HG02870 (cell line): ENCODE measurements around the gene PLAAT2.

ENCODE experiments used
- ATAC-seq: cut with Tn5 transposase; IDR thresholded peaks from one replicate; pipeline ENCODE4 v1.9.1; 2021; ENCODE audit warnings: mild to moderate bottlenecking, moderate library complexity; ENCODE audit not compliant: unreplicated experiment

The PLAAT2 gene

DNA sequence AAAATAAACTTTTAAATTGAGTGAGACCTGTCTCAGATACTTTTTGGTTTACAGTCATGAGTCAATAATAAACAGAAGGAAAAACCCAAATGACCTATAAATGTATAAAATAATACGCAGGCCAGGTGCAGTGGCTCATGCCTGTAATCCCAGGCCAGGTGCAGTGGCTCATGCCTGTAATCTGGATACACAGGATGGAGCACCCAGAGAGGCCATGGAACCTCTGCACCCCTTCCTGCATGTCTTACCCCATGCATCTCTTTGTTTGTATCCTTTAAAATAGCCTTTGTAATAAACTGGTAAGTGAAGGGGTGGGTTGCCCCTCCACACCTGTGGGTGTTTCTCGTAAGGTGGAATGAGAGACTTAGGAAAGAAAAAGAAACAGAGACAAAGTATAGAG is 35.5 kb downstream of the PLAAT2 start:
- no peak for ATAC-seq

DNA sequence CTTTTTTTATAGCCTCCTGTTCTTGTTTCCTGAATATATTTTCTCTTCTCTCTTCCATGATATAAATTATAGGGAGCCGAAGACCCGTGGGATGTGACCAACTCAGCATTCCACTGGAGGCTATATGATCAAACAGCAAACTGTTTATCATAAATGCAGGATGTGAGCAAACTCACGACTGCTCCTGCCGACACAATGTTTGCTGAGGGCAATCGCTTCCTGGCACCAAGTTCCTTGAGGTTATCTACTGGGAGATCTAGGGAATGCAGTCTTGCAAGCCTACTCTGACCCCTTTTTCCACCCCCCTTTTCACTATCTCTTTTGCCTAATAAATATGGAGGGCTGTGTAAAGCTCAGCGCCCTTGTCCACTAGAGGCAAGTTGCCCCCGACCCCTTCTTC is 40.0 kb downstream of the PLAAT2 start:
- no peak for ATAC-seq

- no peak for ATAC-seq
Observed at GRCh38 chr11:63521896-63522295, 41.3 kb downstream of the PLAAT2 start.

DNA sequence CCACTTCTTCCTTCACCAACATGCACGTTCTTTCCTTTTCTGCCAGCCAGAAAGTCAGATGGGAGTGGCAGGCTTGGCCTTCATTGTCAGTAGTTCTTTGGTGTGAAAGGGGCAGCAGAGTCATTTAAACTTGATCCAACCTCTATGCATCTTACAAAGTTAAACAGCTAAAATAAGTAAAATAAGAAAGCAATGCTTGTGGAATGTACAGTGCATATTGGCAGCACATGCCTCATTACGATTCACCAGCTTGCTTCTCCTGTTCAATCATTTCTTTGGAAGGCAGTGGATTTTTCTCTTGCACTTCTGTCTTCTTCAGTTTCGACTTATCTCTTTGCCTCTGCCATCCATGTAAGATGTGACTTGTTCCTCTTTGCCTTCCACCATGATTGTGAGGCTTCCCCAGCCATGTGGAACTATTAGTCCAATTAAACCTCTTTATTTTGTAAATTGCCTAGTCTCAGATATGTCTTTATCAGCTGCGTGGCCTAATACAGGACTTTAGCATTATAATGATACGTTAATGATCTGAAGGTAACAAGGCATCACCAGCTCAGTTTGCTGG is 42.5 kb downstream of the PLAAT2 start:
- ATAC-seq, result no peak

DNA sequence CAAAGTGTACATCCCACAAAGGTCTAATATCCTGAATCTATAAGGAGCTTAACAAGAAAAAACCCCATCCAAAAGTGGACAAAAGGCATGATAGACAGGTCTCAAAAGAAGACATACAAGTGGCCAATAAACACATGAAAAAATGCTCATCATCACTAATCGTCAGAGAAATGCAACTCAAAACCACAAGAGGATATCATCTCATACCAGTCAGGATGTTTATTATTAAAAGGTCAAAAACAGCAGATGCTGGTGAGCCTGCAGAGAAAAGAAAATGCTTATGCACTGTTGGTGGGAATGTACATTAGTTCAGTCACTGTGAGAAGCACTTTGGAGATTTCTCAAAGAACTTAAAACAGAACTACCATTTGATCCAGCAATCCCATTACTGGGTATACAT is 44.6 kb downstream of the PLAAT2 start:
- no peak for ATAC-seq

- ATAC-seq, result no peak
Observed at GRCh38 chr11:63517156-63517555, 46.0 kb downstream of the PLAAT2 start.

- no peak for ATAC-seq
Observed at GRCh38 chr11:63516109-63516508, 47.1 kb downstream of the PLAAT2 start.

GRCh38 chr11:63512816-63513215 is 50.4 kb downstream of the PLAAT2 start:
- no peak for ATAC-seq

DNA sequence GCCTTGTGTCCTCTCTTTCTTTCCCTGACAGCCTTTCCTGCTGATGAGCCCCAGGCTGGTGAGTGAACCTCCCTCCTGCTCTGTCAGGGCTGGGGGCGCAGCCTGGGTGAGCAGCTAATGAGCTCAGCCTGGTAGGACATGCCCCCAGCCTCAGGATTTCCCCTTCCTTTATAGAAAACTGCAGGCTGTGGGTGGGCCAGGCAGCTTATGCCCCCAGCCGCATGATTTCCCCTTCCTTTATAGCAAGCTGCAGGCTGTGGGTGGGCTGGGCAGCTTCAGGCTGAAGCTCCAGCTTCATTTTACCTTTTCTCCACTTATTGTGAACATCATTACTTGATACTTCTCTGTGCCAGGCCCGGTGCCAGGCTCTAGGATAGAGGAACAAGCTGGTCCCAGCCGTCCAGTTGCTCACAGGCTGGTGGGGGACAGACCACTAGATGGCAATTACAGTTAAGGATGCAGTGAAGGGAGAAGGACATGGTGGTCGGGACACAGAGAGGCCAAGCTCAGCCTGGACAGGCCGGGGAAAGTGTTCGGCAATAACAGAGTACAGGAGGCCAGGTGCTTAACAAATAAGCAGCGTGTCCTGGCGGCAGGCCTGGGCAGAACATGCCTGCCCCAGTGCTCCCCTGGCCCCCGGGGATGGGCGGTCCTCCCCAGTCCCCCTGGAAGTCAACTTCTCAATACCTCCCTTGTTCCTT is 52.0 kb downstream of the PLAAT2 start:
- no peak for ATAC-seq

DNA sequence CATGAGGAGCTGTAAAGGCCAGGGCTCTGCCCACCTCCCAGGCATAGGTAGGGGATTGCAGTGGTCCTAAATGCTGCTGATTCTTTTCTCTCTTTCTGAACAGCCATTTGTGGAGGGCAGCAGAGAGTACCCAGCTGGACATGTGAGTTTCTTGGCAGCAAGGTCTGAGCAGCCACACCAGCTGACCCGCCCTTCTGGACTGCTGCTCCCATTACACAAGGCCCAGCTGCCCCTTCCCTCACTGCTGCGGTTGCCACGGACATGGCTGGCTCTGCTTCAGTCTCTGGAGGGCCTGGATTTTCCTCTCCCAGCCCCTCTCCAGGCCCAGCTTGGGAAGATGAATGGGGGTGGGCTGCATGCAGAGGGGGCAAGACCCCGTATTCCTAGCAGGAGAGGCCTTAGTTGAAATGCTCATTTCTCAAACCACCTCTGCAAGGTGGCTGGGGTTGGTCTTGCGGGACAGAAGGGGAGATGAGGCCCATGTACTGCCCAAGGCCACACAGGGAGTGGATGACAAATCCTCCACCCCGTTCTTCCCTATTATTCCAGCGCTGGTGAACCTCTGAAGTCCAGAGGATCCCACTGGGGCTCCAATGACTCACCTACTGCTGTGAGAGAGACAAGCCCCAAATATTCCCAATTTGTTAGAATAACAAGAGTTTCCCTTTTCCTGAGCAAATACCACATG is 52.7 kb downstream of the PLAAT2 start:
- ATAC-seq, result no peak

DNA sequence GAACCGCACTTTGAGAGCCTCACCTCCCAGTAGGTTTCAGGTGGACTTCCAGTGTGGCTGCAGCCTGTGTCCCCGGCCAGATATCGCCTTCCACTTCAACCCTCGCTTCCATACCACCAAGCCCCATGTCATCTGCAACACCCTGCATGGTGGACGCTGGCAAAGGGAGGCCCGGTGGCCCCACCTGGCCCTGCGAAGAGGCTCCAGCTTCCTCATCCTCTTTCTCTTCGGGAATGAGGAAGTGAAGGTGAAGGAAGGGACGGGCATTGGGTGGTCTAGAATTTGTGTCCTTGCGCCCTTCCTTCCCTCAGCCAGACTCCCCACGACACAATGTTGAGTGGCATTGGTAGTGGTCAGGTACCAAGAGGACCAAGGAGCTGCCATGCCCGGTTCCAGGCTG is 54.4 kb downstream of the PLAAT2 start:
- no peak for ATAC-seq

DNA sequence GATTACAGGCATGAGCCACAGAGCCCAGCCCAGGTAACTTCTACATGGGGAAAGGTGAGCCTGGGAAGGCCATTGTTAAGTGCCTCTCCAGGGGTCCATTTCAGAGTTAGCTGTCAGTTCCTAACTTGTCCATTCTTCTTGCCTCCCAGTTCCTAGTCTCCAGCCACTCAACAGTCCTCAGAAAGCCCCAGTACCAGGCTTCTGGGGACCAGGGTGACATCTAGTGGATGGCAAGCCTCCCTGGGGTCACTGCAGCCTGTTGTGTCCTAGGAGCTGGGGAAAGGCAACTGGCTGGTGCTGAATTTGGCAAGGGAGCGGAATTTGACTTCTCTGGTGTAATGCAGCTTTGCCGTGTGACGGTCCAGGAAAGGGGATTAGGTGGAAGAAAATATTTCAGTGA is 55.2 kb downstream of the PLAAT2 start:
- ATAC-seq, result no peak

DNA sequence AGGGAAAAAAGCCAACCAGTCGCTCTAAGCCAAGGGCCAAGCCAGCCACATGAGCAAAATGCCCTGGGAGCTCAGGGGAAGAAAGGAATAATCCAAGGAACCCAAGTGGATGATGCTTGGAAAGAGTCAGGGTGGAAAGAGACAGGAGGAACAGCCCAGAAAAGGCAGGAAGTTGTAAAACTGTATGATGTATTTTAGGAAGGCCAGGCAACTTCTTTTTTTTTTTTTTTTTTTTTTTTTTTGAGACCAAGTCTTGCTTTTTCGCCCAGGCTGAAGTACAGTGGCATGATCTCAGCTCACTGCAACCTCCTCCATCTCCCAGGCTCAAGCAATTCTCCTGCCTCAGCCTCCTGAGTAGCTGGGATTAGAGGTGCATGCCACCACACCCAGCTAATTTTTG is 55.7 kb downstream of the PLAAT2 start:
- no peak for ATAC-seq

DNA sequence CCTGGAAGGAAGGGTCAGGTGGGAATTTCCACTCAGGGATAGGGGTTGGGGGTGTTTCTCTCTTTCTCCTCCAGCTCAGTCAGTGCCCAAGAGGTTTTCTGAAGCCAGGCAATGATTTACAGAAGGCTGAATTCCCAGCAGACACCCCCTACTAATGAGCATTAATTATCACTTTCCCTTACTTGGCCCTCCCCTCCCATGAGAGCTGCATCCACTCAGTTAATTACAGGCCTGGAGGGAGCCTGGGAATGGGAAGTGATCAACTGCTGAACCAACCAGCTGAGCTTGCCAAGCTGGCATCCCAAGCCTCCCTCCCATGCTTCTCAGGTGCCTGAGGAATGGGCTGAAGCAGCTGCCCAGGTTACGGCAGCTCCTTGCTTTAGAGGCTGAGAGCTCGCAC is 56.3 kb downstream of the PLAAT2 start:
- no peak for ATAC-seq

DNA sequence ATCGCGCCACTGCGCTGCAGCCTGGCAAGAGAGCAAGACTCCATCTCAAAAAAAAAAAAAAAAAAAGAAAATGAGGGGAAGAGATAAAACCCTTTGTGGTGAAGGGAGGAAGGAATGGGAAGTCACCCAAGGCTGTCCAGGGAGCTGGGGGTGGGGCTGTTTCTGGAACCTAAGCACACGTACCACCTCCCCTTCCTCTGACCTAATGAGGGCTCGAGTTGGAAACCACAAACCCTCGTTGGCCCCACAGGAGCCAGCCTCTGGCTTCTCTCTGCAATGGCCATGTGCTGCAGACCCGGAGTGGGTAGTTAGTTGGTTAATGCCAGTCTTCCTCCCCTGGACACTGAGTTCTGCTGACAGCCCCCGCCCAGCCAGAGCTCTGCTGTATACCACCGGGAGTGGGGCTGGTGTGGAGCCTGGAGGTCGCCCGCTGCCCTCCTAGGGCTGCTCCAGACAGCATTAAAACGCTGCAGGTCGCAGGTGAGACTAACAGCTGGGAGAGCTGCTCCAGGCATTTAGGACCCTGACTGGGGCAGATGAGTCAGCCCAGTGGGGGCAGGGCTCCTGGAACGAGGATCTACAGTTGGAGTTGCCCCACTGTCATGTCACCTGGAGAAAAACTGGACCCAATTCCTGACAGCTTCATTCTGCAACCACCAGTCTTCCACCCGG is 57.2 kb downstream of the PLAAT2 start, which contains the start of gene LGALS12:
Gene LGALS12 (plus strand): TSS at position 228 of the 672 bp plus-strand sequence. CDS start 375 bp downstream, at position 603.
- ATAC-seq, result no peak

DNA sequence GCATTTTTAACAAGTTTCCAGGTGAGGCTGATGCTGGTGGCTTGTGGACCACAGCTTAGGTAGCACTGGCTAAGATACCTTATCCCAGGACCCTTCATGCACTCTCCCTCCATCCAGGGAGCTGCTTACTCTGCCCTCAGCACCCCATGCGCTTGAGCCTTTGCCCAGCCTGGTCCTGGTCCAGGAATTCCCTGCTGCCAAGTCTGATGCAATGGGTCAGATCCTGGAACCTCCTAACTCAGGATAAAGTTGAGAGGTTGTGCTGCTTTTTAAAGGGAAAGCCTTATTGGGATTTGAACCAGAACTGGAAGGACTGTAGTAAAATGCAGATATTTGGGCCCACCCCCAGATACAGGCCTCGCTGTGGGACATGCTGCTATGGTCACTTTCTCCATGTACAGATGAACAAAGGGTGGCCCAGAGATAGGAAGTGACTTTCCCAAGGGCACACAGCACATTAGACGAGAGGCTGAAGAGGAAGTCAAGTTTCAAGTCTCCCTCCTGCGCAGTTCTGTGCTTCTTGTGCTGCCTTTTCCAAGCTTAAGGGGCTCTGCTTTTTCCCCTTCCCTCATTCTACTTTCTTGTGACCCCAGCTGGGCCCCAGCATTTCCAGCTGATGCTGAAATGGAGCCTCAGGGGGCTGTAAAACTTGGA is 58.1 kb downstream of the PLAAT2 start:
- no peak for ATAC-seq

DNA sequence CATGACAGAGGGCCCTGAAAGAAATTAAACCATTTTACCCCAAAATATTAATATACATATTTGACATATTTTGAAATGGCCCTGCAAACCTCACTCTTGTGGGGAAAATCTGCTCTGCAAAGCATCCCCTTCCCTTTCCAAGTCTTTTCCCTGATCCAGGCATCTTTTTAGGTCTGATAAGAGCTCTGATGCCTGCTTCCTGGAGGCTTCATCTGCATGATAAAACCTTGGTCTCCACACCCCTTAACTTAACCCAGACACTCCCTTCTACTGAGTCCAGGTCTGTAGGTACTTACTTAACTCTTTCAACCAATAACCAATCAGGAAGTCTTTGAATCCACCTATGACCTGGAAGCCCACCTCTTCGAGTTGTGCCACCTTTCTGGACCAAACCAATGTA is 59.1 kb downstream of the PLAAT2 start:
- no peak for ATAC-seq

DNA sequence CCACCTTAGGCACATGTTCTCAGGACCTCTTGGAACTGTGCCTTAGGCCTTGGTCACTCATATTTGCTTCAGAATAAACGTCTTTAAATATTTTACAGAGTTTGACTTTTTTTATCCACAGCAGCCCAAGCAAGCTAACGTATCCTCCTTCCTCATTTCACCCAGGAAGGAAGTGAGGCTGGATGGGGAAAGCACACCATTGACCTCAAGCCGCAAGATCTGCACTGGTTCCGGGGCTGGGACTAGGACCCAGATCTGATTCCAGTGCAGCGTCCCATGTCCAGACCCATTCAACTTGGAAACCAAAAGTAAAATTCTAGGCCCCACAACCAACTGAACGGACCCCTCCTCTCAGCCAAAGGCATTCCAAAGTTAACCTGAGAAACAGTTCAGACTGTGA is 59.7 kb downstream of the PLAAT2 start:
- ATAC-seq, result no peak
